GM19035 (cell line): ENCODE measurements around the gene LY6G6F.

Experiments
- ATAC-seq: cut with Tn5 transposase; IDR thresholded peaks from one replicate; pipeline ENCODE4 v1.9.1; 2021; ENCODE audit not compliant: unreplicated experiment

LY6G6F gene, protein sequence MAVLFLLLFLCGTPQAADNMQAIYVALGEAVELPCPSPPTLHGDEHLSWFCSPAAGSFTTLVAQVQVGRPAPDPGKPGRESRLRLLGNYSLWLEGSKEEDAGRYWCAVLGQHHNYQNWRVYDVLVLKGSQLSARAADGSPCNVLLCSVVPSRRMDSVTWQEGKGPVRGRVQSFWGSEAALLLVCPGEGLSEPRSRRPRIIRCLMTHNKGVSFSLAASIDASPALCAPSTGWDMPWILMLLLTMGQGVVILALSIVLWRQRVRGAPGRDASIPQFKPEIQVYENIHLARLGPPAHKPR

DNA sequence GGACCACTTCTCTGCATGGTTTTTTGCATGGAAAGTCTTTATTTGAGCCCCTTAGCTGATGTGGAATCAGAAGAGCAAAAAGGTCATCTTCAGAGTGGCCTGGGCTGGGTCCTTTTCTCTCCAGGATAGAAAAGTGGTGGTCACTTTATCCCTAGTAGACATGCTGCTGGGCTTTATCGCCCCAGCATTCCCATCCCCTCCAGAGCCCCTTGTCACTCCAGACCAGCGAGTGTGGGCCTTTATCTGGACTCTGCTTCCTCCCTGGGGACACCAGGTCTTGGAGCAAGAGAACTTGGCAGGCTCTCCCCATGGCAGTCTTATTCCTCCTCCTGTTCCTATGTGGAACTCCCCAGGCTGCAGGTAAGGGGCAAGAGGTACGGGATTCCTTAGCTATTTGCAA, at the start of gene LY6G6F:
Gene LY6G6F, plus strand, starts transcription at position 268 of the 400 bp plus-strand sequence. Its CDS starts 41 bp downstream, at position 309.
- no peak for ATAC-seq

DNA sequence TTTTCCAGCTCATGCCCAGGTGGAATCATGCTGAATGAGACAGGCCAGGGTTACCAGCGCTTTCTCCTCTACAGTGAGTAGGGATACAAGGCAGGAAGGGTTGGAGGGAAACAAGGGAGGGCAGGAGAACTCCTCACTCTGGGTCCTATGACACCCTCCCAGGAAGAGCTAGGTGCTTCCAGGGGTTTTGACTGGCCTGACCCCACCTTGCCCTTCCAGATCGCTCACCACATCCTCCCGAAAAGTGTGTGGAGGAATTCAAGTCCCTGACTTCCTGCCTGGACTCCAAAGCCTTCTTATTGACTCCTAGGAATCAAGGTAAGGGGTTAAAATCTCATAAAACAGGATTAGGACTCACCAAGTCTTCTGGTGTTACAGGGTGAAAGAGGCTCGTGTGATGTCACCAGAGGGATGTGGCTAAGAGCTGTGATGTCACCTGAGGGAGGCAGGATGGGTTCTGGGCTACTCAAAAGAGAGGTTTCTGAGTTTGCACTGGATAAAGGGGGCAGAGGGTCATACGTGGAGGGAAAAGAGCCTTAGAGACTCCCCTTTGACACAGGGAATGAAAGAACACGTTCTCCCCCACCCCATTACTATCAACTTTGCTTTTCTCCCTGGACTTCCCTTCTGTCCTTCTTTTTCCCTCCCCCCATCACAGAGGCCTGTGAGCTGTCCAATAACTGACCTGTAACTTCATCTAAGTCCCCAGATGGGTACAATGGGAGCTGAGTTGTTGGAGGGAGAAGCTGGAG, 49.1 kb upstream of the LY6G6F start:
- ATAC-seq = no peak

DNA sequence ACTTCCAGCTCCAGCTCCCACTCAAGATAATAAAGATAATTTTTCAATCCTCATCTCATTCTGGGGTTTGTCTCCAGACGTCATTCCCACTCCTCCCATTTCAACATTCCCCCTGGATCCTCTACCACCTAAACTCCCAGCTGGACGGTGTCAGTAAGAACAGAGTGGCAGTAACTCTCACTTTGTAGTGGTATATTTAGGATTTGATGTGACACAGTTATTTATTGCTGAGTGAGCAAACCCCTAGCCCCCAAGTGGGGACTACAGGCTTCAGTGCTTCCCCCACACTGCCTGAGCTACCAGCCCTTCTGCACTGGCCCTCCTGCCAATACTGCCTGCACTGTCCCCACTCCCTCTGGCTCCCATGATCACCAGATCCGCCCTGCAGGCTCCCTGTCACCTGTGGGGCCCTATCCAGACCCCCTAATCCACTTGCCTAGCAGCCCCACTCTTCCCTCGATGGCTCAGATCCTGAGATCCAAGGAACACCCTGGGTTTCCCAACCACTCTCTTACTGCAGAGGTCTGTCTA, 48.4 kb upstream of the LY6G6F start:
- ATAC-seq = no peak

DNA sequence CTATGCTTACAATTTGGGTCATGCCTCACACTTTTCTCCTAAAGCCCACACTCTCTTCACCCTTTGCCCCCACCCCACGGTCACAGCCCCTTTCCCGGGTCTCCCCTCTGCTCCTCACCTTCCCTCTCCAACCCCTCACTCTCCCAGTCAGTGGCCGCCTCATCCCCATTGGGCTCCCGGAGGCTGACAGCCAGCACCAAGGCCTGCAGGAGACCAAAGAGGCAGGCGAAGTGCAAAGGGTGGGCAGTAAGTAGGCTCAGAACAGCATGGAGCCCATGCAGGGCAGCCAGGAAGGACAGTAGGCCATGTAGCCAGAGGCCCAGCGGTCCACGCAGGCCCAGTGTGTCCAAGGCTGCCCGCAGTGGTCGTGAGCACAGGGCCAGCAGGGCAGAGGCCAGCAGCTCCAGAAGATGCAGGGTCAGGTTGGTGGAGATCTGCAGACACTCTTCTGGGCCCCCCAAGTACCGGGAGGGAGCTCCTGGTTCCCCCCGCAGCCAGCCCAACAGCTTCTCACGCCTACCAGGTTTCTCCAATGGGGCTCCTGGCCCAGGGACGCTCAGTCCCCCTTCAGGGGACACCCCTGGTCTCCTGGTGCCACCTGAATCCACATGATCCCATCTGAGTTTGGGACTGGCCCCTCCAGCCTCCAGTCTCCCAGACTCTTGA, 47.5 kb upstream of the LY6G6F start:
- ATAC-seq = no peak

DNA sequence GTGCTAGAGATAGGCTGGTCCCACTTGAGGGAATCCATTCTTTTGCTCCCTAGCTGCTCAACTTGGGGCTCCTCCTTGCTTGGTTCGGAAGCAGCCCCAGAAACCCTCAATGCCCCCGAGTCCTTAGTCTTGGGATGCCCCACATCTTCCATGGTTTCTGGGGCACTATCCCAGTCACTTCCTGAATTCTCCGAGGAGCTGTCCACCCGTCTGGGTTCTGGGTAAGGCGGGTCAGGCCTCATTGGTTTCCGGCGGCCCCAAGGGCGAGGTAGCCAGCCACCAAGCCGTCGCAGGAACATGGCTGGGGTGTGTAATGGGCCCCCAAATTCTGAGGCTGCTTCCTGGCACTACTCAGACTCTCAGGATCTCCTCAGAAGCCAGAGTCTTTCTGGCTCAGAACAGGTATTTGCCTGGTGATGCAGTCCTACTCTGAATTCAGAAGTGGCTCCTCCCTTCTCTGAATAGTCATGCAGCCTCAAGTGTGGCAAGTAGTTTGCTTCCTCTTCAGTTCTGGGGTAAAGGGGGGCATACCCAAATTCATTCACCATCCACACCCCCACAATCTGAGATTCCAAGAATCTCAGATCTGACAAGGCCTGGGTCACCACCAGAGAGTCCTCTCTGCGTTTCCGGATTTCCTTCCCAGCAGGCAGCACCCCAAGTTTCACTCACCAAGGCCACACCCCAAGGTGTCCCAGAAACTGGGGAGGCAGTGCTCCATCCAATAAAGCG, 46.9 kb upstream of the LY6G6F start:
- peak; percentile 9 for ATAC-seq

DNA sequence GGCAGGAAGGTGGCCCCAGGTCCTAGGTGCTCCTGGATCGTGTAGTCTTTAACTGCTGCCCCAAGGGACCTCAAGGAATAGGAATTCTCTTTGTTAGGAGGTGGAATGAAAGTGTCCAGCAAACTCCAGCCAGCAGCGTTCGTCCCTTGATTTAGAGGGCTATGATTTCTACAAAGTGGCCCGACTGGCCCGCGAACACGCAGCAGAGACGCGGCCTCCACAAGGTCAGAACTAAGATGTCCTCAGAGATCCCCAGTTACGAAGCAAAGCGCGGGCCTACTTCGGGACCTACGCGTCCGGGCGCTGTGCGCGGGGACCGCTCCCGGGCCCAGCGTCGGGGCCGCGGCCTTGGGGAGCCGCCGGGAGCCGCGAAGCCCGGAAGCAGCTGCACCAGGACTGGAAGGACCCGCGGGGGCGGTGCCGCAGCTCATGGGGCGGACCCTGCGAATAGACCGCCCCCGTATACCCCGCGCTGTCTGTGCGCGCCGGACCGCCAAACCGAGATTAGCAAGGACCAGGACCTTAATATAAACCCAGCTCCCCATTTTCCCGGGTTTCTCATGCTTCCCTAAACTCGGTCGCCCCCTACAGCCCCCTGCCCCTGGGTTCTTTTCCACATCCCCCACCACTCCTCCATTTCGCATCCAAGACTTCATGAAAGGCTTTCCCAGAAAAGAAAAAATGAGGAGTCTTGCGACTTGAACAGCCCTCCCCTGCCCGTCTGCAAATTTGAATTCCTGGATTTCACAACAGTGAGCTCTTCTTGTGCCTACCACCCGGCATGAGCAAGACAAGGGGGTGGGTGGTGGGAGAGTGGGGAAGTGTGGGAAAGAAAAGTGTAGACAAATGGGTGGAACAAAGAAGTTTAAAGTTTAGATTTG, 46.0 kb upstream of the LY6G6F start, which contains the start of gene C6orf47:
Gene C6orf47, minus strand, starts transcription at position 398 of the 881 bp plus-strand sequence. CDS start 831 bp downstream, outside the sequence.
- ATAC-seq = peak; percentile 44

DNA sequence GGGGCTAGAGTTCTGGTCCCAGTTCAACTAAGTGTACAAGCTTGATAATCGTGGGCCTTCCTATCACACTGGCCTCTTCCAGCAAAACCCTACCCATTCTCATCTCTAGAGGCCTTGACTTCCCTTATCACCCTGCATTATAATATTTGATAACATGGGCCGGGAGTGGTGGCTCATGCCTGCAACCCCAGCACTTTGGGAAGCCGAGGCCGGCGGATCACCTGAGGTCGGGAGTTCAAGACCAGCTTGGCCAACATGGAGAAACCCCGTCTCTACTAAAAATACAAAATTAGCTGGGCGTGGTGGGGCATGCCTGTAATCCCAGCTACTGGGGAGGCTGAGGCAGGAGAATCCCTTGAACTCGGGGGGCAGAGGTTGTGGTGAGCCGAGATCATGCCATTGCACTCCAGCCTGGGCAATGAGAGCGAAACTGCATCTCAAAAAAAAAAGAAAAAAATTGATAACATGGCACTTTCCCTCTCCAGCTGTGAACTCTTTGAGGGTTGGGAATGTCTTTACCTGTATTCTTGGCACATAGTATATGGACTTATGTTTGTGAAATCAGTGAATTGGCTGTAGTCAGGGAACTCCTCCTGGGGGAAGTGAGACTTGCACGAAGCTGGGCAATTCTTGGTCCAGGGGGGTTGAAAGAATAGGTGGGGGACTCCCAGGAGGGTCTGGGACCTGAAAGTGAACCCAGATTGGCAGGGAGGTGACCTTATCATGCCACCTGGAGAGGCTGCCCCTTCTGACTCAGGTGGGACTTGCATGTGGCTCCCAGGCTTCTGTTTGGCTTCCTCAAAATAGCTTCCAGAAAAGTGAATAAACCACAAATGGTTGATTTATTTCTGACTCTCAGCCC, 45.2 kb upstream of the LY6G6F start:
- no peak for ATAC-seq

DNA sequence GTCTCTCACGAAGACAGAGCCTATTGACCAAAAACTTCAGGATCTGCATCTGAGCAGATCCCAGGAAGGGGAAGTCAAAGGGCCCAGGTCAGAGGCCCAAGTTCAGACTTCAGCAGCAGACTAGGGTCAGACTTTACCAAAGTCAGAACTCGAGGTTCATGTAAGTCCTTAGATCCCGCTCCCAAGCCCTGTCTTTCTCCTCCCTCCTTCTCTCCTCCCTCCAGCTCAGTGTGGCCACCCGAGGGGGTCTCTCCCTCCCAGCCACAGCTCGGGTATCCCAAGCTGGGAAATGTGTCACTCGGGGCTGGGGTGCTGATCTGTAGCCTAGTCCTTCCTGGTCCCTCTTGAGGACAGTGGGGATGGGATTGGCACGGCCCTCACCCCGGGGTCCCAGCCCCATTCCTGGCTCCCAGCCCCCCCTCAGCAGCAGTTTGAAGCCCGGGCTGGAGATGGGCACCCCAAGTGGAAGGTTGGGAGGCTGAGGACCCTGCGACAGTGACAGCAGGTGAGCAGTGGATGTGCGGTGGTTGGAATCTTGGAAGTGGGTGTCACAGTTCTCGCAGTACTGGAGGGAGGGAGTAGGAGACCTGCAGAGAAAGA, 44.4 kb upstream of the LY6G6F start:
- ATAC-seq = no peak

DNA sequence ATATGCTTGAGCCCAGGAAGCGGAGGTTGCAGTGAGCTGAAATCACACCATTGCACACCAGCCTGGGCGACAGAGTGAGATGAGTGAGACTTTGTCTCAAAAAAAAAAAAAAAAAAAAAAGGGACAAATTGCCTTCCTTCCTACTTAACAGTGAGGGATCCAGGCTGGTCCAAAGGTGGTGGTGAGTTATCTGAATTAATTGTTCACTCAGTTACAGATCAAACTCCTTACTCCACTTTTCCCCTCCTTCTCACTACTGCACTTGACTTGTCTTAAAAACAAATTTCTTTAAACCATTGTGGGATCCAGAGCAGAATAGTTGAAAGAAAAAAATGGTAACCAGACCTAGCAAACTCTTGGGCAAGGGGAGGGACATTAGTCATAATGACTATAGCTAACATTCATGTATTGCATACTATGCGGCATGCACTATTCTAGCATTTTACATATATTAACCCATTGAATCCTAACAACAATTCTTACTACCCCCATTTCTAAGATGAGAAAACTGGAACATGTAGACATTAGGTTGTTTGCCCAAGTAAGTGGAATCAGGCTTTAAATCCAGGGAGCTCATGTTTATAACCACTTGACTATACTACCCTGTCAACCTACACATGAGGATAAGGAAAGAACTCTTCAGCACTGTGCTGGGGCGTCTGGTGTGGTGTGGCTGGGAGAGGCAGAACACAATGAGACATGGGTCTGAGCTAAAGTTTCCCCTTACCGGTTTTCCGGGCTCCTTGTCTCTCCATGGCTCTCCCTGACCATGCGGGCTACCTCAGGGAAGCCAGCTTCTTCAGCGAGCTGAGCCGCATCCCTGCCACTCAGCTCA, 43.3 kb upstream of the LY6G6F start:
- no peak for ATAC-seq

DNA sequence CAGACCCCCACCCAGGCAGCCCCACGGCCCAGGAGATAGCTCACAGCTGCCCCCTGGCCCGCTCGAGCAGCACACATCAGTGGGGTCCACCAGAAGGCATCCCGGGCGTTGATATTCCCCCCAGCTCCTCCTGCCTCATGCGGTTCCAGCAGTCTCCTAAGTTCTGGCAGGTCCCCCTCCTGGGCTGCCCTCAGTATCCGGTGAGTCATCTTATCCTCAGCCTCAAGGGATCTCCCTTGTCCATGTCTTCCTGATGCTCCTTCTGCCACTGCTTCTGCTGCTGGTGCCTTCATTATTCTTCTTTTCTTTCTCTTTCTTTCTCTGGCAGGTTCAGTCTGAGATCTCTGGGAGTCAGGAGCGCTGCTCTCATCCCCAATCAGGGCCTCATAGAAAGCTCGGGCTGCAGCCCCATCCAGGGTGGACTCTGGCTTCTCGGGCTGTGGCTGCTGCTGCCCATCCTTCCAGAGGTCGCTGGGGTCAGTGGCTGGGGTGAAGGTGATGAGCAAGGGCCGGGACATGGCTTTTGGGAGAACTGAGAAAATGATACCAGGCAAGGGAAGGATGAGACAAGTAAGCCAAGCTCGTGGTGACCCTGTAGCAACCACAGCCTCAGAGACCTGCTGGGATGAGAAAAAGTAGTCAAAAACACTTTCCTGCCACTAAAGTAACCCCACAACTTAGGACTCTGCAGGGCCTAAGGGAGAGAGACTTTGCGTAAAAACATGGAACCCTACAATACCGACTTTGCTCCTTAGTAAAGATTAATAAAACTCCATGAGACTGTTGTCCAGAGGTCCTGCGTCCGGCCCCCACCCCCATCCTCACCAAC, 42.5 kb upstream of the LY6G6F start:
- ATAC-seq = no peak

DNA sequence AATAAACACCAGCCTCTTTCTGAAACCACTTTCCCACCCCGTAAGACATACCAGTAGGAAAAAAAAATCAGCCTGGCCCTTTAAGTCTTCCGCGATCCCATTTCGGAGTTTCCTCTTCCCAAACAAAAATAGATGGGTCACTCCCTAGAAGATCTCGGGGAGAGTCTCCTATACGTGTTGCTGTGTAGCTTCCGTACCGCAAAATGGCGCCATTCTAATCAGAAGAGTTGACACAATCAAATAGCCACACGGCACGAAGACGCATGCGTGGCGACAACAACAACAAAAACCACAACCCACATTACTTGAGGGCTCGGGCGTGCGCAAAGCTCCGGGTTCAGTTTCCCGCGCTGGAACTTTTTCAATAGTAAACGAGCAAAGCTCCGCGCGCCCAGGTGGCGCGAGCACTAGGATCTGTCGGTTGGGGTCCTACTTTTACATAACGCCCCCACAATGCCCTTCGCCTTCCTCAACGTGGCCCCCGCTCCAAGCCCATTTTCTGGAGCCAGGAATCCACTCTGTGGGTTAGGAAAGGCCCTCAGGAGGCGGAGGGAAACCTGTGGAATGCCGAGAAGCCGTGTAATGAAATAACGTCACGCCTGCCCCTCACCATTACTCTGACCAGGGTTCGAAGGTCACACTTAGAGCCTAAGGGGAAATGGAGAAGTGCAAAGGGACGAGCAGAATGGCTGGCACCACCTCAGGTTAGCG, 41.7 kb upstream of the LY6G6F start, which contains the start of gene GPANK1:
Gene GPANK1, minus strand, starts transcription at position 208 of the 711 bp plus-strand sequence. CDS start 519 bp downstream, outside the sequence.
- ATAC-seq = peak; percentile 37

DNA sequence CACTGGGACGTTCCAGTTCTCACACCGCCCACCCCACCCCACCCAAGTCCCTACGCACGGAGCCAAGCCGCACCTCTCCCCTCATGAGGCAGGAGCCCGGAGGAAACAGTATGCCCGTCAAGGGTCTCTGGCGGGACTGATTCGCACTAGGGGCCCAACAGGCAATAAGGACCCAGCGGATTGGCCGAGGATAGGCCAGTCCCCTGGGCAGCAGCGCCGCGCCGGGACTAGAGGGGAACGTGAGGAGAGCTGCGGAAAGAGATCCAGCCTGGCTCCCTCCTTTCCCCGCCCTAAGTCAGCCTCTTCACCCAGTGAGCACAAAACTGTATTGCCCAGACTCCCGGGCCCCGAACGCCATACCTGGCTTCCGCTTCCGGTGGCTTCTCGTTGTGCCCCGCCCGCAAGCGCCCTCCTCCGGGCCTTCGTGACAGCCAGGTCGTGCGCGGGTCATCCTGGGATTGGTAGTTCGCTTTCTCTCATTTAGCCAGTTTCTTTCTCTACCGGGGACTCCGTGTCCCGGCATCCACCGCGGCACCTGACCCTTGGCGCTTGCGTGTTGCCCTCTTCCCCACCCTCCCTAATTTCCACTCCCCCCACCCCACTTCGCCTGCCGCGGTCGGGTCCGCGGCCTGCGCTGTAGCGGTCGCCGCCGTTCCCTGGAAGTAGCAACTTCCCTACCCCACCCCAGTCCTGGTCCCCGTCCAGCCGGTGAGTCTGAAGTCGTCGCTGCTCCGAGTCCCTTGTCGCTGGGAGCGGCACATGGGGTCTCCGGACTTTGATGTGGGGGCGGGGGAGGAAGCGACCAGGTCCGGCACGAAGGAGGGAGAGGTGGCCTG, 40.9 kb upstream of the LY6G6F start, which contains the start of gene CSNK2B:
Gene CSNK2B, plus strand, starts transcription at position 580 of the 836 bp plus-strand sequence. CDS start 752 bp downstream, outside the sequence.
- ATAC-seq = peak; percentile 81

DNA sequence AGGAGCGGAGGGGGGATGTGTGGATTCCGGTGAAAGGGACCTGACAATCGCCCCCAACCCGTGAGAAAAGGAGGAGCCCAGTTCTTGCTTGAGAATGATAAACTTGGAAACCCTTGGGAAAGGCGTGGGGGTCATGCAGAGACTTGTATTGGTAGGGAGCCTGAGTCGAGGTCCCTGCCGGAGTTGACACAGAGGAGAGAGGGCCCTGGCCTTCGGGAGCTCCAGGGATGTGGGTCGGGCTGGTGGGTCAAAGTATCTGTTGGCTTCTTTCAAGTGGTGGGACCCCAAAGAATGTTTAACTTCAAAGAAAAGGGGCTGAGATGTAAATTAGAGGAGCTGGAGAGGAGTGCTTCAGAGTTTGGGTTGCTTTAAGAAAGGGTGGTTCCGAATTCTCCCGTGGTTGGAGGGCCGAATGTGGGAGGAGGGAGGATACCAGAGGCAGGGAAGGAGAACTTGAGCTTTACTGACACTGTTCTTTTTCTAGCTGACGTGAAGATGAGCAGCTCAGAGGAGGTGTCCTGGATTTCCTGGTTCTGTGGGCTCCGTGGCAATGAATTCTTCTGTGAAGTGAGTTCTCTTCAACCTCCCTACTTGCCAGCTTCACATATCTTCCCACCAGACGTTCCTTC, 40.2 kb upstream of the LY6G6F start:
- no peak for ATAC-seq

DNA sequence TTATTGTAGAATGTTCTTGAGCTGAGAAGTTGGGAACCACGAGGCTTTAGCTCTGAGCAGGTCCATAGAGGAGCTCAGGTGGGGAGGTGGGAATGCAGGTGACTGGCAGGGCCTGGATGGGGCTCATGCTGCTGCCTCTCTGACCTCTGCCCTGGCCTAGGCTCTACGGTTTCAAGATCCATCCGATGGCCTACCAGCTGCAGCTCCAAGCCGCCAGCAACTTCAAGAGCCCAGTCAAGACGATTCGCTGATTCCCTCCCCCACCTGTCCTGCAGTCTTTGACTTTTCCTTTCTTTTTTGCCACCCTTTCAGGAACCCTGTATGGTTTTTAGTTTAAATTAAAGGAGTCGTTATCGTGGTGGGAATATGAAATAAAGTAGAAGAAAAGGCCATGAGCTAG, 37.0 kb upstream of the LY6G6F start, which contains the start of gene LY6G5B:
Gene LY6G5B, plus strand, starts transcription at position 301 of the 400 bp plus-strand sequence. CDS start 975 bp downstream, outside the sequence.
- no peak for ATAC-seq
